DND-41 (cell line): ENCODE data around the gene ACTL10.
"Not testable (repeated sequence)": the region's sequence is repeated elsewhere in the genome, so short reads cannot be mapped to it uniquely, and the experiment has no call there.

Source experiments
- ATAC-seq: fragments of 200-7000 bp; cut with Tn5 transposase; 3 replicates; pipeline ENCODE4 v1.9.1; 2021; ENCODE audit warnings: low read depth; ENCODE audit not compliant: insufficient read depth
- DNase-seq: peaks from one replicate; pipeline ENCODE4 v3.0.0-alpha.2; 2020
- H2AFZ ChIP-seq: 2 replicates; pipeline ENCODE4 v1.6.0; 2012; ENCODE audit warnings: low read depth, low read length
- H3K27ac ChIP-seq: 2 replicates; pipeline ENCODE4 v1.5.1; 2012; ENCODE audit warnings: low read length, inconsistent platforms
- H3K27me3 ChIP-seq: fragments of 200-600 bp; sonication (generic); 2 replicates; pipeline ENCODE4 v1.6.0; 2012; ENCODE audit warnings: low read length, mild to moderate bottlenecking, inconsistent platforms; ENCODE audit not compliant: insufficient read depth, poor library complexity
- H3K36me3 ChIP-seq: 2 replicates; pipeline ENCODE4 v1.5.1; 2012; ENCODE audit warnings: low read length, inconsistent platforms; ENCODE audit not compliant: insufficient read depth
- H3K4me1 ChIP-seq: 2 replicates; pipeline ENCODE4 v1.5.1; 2012; ENCODE audit warnings: mild to moderate bottlenecking, low read length; ENCODE audit not compliant: insufficient read depth
- H3K4me2 ChIP-seq: 2 replicates; pipeline ENCODE4 v1.6.0; 2012; ENCODE audit warnings: mild to moderate bottlenecking, moderate library complexity, low read length, inconsistent platforms; ENCODE audit not compliant: insufficient read depth
- H3K4me3 ChIP-seq, 2 experiments: fragments of 200-600 bp in 1 of 2; shearing (Covaris generic) in 1 of 2; 2 replicates each; pipeline ENCODE4 v1.5.1; 2012 to 2016; ENCODE audit warnings: inconsistent platforms in 2 of 2, low read length in 2 of 2, mild to moderate bottlenecking in 2 of 2, low read depth in 1 of 2, moderate library complexity in 1 of 2
- H3K79me2 ChIP-seq: 2 replicates; pipeline ENCODE4 v1.6.0; 2012; ENCODE audit warnings: low read length, inconsistent platforms; ENCODE audit not compliant: insufficient read depth
- H3K9ac ChIP-seq: 2 replicates; pipeline ENCODE4 v1.6.0; 2012; ENCODE audit warnings: low read depth, mild to moderate bottlenecking, inconsistent platforms, low read length, moderate library complexity
- H3K9me3 ChIP-seq: 2 replicates; pipeline ENCODE4 v1.5.1; 2012; ENCODE audit warnings: low read length, moderate library complexity, mild to moderate bottlenecking, inconsistent platforms; ENCODE audit not compliant: insufficient read depth, severe bottlenecking
- H4K20me1 ChIP-seq: 2 replicates; pipeline ENCODE4 v1.6.0; 2012; ENCODE audit warnings: low read length; ENCODE audit not compliant: insufficient read depth
- CTCF ChIP-seq: IDR thresholded peaks from 2 replicates; pipeline ENCODE4 v1.5.1; 2012; ENCODE audit warnings: borderline replicate concordance, low read length, moderate library complexity, mild to moderate bottlenecking; ENCODE audit not compliant: poor library complexity, severe bottlenecking; ENCODE audit errors: extremely low read depth
- EZH2 ChIP-seq: IDR thresholded peaks from 3 replicates; pipeline ENCODE4 v1.6.1; 2012; ENCODE audit warnings: borderline replicate concordance, low read depth, mild to moderate bottlenecking, moderate library complexity, low read length, inconsistent platforms; ENCODE audit not compliant: severe bottlenecking

Gene ACTL10

GRCh38 chr20:33694639-33695012 lies 27.9 kb downstream of the ACTL10 start:
- Histone ChIP-seq H4K20me1 (no peaks in the 10 kb centered on the region), H2AFZ (no peak overlapping the region), H3K27ac (no peak overlapping the region), H3K79me2 (no peaks in the 10 kb centered on the region), H3K4me2 (no peak overlapping the region), H3K4me3 (no peak overlapping the region), H3K9me3 (no peaks in the 10 kb centered on the region), H3K9ac (no peak overlapping the region), H3K4me1 (peaks cover 17% of the 10 kb centered on the region), H3K36me3 (no peaks in the 10 kb centered on the region), H3K27me3 (no peaks in the 10 kb centered on the region)
- ATAC-seq = no peak
- DNase-seq = no peak
- TF ChIP-seq EZH2 = no peak

GRCh38 chr20:33696448-33696847 lies 29.7 kb downstream of the ACTL10 start:
- Histone ChIP-seq H3K4me3 (no peak overlapping the region), H3K9me3 (no peaks in the 10 kb centered on the region), H4K20me1 (no peaks in the 10 kb centered on the region), H3K79me2 (no peaks in the 10 kb centered on the region), H3K4me2 (no peak overlapping the region), H3K36me3 (no peaks in the 10 kb centered on the region), H2AFZ (no peak overlapping the region), H3K27ac (no peak overlapping the region), H3K9ac (no peak overlapping the region), H3K4me1 (no peaks in the 10 kb centered on the region), H3K27me3 (no peaks in the 10 kb centered on the region)
- ATAC-seq = no peak
- TF ChIP-seq CTCF (no peak), EZH2 (no peak)
- no peak for DNase-seq

- H3K4me1 ChIP-seq = no peaks in the 10 kb centered on the region
- no peak overlapping the region for H2AFZ ChIP-seq
- no peaks in the 10 kb centered on the region for H3K27me3 ChIP-seq
- ATAC-seq = no peak
- H3K36me3 ChIP-seq = no peaks in the 10 kb centered on the region
- no peak overlapping the region for H3K27ac ChIP-seq
- no peaks in the 10 kb centered on the region for H3K79me2 ChIP-seq
- no peak overlapping the region for H3K9ac ChIP-seq
- H4K20me1 ChIP-seq = no peaks in the 10 kb centered on the region
- H3K4me3 ChIP-seq = no peak overlapping the region
- H3K9me3 ChIP-seq = no peaks in the 10 kb centered on the region
- DNase-seq = no peak
- TF ChIP-seq CTCF (no peak), EZH2 (no peak)
- no peak overlapping the region for H3K4me2 ChIP-seq
Observed at GRCh38 chr20:33697129-33697528, 30.4 kb downstream of the ACTL10 start.

GRCh38 chr20:33698966-33699365 lies 32.2 kb downstream of the ACTL10 start:
- H4K20me1 ChIP-seq, H3K27me3 ChIP-seq, H3K9me3 ChIP-seq, H3K4me1 ChIP-seq, DNase-seq, H3K27ac ChIP-seq, H3K79me2 ChIP-seq, ATAC-seq, H3K9ac ChIP-seq, H3K36me3 ChIP-seq, H3K4me3 ChIP-seq, H3K4me2 ChIP-seq, H2AFZ ChIP-seq: not testable (repeated sequence)

- not testable (repeated sequence) for H2AFZ ChIP-seq, DNase-seq, ATAC-seq, H3K9ac ChIP-seq, H3K27ac ChIP-seq, H3K4me1 ChIP-seq, H3K4me2 ChIP-seq, H4K20me1 ChIP-seq, H3K36me3 ChIP-seq, H3K79me2 ChIP-seq, H3K27me3 ChIP-seq, H3K9me3 ChIP-seq, H3K4me3 ChIP-seq
Observed at GRCh38 chr20:33700696-33701441, 34.1 kb downstream of the ACTL10 start.
